NCI-H82 treated with DMSO at 0.1 percent for 48 hours (cell line): ENCODE data around the gene DYNC2LI1.

Experiments used
- DNase-seq: peaks from one replicate; lab custom pipeline; 2025; ENCODE audit not compliant: unreplicated experiment; lab: John Stamatoyannopoulos, UW

Gene DYNC2LI1

DNA sequence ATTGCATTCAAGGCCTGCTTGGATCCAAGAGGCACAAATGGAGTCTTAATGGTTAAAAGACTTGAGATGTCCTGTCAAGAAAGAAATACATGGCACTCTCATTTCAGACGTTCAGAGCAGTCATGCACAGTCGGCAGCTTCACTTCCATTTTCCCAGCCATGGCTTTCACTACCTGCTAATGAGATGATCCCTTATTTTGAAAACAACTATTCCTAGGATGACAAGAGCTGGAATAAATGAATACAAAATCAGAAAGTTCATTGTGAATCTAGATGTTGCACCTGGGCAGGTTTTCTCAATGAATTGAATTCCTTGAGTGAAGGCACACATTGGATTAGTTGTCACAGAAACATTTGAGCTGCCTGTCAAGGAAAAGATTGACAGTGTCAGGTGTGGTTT is 39.1 kb downstream of the DYNC2LI1 start:
- no peak for DNase-seq

GRCh38 chr2:43814711-43815110 is 40.9 kb downstream of the DYNC2LI1 start:
- DNase-seq, result no peak

- no peak for DNase-seq
Measured at GRCh38 chr2:43818761-43819160, 44.9 kb downstream of the DYNC2LI1 start.

DNA sequence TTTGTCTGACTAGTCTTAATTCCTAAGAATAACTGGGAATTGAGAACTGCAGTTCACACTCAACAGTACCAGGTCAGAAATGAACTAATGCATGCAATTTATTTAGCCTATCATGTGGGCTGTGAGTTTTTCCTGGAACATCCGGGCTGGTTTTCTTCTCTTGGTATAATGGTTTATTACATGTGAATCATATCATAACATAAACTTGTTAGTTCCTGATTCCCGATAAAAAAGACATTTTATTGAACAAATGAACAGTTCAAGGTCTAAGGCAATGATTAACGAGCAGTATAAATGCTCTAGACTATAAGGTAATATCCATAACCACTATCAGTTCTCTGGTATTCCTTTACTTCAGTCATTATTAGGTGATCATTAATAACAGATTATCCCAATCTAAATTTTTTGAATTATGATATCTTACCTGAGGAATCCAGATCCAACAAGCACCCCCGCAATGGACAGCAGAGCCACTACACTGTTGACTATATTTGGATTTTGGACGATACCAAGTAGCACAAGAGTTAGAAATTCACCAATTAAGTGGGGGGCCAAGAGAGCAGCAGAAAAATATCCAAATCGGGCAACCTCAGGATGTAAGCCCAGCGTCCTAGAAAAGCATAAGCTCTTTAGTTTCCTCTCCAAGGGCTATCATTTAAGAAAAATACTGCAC is 45.8 kb downstream of the DYNC2LI1 start:
- no peak for DNase-seq

DNA sequence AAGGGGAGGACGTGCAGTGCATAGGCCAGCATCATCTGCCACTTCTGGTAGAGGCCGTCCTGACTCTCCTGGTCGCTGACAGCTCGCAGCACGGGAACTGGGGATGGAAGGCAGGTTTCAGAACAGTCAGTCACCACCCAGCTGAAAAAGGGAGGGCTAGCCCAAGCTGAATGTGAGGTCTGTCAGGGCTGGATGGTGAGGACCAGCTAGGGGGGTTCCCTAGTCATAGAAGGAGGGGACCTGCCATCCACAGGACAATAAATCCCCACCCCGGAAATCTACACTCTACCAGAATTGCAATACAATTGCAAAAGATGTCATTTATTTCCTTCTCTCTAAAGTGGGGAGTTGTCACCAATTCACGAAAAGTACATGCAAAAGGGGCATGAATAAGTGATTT is 49.0 kb downstream of the DYNC2LI1 start:
- DNase-seq, result no peak

DNA sequence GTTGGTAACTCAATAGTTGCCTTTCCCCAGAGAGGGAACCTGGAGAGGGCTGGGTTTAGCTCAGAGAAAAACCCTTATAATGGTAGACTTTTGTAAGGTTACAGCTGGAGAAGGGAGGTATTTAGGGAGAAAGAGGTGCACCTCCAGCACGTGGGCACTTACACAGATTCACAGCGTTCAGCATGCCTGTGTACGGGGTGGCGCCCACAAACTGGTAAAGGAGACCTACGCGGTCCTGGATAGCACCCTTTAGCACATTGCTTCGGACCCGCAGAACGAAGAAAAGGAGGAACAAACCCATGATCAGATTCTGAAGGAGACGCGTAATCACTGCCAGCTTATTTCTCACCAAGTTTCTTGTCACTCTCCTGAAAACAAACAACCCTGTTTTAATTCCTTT is 49.9 kb downstream of the DYNC2LI1 start:
- DNase-seq, result no peak

GRCh38 chr2:43824512-43824911 is 50.7 kb downstream of the DYNC2LI1 start:
- no peak for DNase-seq

DNA sequence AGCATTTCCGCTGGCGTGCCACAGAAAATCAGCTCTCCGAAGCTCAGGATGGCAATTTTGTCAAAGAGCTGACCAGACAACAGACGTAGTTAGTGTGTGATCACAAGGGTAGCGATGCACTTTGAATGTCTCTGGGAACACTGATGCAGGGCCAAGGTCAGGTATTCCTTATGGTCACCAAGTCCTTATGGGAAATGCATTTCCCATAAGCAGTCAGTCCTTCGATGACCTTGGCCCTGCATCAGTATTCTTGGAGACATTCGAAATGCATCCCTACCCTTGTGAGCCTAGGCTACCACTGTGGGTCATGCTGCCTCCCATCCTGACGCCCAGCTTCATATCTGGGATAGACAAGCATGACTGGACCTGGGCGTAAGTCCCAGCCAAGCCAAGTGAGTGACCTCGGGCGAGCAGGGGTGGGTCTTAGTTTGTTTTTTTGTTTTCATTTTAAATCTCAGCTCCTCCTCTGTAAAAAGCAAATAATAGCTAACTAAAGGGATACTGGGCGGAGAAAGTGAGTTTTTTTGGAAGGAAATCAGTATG is 51.2 kb downstream of the DYNC2LI1 start:
- no peak for DNase-seq

- no peak for DNase-seq
Measured at GRCh38 chr2:43825841-43826240, 52.0 kb downstream of the DYNC2LI1 start.

DNA sequence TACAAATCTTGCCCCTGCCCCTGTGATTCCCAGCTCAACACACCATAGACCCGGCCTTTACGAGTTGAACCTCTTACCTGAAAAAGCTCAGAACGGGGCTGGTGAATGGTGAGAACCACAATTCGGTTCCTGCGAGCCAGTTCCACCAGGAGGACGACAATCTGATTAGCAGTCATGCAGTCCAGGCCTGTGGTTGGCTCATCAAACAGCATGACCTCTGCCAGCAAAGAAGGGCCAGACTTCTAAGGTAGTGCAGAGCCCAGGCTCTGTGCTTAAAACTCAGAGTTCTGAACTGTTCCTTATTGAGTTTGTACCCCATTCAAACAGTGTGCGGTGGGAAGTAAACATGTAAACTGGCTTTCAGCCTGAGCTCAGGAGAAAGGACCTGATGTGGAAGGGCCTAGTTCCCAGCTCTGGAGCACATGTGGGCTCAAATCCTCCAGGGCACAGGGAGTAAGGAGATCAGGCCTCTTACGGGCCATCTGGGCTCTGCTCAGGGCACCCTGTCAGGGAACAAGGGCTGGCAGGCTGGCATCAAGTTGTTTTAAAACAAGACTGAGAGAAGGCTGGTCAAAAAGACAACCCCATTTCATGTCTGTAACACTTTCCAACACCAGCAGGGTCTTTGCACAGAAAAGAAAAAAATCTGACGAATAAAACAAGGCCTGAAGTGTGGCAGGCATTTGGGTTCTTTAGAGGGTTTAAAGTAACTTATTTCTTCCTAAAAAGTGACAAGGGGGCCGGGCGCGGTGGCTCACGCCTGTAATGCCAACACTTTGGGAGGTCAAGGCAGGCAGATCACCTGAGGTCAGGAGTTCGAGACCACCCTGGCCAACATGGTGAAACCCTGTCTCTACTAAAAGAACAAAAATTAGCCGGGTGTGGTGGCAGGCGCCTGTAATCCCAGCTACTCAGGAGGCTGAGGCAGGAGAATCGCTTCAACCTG is 52.7 kb downstream of the DYNC2LI1 start:
- no peak for DNase-seq

- DNase-seq, result no peak
Measured at GRCh38 chr2:43831543-43832294, 57.9 kb downstream of the DYNC2LI1 start.

- no peak for DNase-seq
Measured at GRCh38 chr2:43832457-43832856, 58.6 kb downstream of the DYNC2LI1 start.

GRCh38 chr2:43837033-43837432 is 63.2 kb downstream of the DYNC2LI1 start:
- no peak for DNase-seq

DNA sequence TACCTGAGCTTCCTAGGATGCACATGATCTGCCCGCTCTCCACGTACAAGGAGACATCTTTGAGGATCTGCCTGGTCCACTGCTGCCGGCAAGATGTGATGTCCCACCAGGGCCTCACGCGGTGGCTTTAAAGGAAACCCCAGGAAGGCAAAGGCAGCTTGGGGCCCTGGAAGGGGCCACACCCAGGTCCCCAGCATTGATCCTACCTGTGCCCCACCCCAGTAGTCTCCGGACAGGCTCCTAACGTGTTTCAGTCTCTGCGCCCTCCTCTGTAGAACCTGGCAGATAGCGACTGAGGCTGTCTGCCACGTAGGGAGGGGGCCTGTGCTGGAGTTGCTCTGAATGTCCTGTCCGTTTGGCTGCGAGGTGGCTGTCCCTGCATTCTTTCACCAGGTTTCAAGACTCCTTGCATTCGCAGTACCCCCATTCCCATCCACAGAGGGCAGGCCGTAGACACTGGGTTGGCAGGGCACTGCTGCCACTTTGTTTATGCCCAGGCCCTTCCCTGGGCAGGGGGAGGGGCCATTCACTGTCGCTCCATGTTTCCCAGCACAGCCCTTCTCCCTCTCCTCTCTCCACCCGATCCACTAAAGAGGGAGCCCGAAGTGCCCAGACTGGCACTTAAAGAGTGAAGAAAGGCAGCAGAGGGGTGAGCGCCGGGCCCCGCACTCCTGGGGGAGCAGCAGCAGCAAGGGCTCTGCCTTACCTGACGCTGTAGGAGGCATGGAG is 64.2 kb downstream of the DYNC2LI1 start:
- no peak for DNase-seq

- DNase-seq, result no peak
Measured at GRCh38 chr2:43838560-43839267, 64.9 kb downstream of the DYNC2LI1 start, which contains the start of the genes ABCG5 and ABCG8. TSS of gene ABCG5 (minus strand) at chr2:43838839. CDS start at chr2:43838679, 160 bp downstream. TSS of gene ABCG8 (plus strand) at chr2:43838971. CDS start at chr2:43839054, 83 bp downstream.

GRCh38 chr2:43839776-43840564 is 66.1 kb downstream of the DYNC2LI1 start:
- no peak for DNase-seq

- no peak for DNase-seq
Measured at GRCh38 chr2:43840965-43841364, 67.1 kb downstream of the DYNC2LI1 start.

DNA sequence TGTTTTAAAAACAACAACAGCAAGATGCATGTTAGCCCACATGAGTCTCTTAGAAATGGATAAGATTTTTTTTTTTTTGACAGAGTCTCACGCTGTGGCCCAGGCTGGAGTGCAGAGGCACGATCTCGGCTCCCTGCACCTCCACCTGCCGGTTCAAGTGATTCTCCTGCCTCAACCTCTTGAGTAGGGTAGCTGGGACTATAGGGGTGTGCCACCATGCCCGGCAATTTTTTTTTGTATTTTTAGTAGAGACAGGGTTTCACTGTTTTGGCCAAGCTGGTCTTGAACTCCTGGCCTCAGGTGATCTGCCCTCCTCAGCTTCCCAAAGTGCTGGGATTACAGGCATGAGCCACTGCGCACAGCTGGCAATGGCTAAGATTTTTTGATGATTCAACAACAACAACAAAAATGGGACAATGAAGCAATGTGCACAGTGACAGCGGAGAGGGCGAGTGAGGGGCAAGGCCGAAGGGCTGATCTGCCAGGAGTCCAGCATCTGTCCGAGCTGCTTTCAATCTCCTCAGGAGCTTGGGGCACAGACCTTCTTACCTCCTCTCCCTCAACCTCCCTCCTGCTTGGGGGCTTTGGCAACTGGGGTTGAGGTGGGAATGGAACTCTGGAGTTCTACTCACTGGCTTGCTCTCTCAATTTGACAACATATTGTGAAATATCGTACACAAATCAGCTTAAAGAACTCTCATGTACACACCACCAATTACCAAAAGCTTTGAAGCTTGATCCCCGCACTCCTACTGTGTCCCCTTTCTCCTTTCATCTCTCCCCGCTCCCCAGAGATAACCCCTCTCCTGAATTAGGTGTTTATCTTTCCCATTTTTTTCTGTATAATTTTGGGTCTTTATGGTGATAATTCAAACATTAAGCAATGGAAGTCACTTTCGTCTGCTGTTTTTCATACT is 68.4 kb downstream of the DYNC2LI1 start:
- no peak for DNase-seq
